ENCODE results near the gene MGRN1.

DNA sequence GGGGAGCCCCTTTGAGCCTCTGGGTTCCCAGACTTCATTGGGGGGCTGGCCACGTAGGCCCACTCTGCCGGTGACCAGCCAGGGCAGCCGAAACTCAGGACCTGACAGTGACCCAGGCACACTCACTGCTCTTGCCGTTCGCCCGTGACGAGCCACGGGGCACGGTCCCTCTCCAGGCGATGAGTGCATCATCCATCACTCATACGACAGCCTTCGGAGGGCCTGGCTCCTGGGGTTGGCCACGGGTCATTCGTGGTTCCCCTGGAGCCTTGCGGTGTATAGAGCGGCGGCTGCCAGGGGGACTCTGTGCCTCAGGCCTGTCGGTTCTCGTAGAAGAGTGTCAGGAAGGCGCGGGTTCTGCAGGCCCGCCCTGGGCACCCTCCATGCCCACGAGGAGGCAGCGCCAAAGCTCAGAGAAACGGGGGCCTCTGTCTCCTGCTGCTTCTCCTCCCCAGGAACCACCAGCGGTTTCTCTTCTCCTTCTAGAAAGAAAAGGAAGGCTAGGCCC, 57.5 kb downstream of the MGRN1 start:
- TF ChIP-seq EZH2 (IDR thresholded peaks at IDR 0.05) (no peak), POLR2AphosphoS5 (IDR thresholded peaks at IDR 0.05; ENCODE audit: borderline replicate concordance, low read depth, low read length) (no peak)
